H1 (cell line): ENCODE data around the gene COL4A2. TPM values are rescaled to one million over a fixed set of nuclear protein-coding genes. Genes with fewer than 3 reads are reported as not detected.

Experiments
- ASH2L ChIP-seq: fragments of 200-600, 300-600 bp; sonication (generic); IDR thresholded peaks from one replicate; pipeline ENCODE4 v1.7.1; 2017; ENCODE audit warnings: low read length
- SIRT6 ChIP-seq: IDR thresholded peaks from one replicate; pipeline ENCODE4 v1.7.1; 2012; ENCODE audit warnings: low read length, inconsistent platforms
- SUZ12 ChIP-seq: fragments of 200-600 bp; sonication (generic); IDR thresholded peaks from 2 replicates; pipeline ENCODE4 v1.6.1; 2012; ENCODE audit warnings: mild to moderate bottlenecking, inconsistent platforms, low read length, moderate library complexity, mixed read lengths
- polyA plus RNA-seq, 7 experiments: library from polyadenylated mRNA; depleted of rRNA in 3 of 7; stranded (reverse) in 5 of 7; unstranded in 2 of 7; fragments of >200 nt in 5 of 7; fragments of 200-250 nt in 2 of 7; gene quantifications; 1 replicate in 5 of 7; 2 replicates in 1 of 7; 4 replicates in 1 of 7; pipeline versions ENCODE4 v1.2.1 to v1.2.3, GENCODE V29; 2011 to 2013; ENCODE audit warnings: missing spikeins in 2 of 7, mixed read lengths in 2 of 7
- total RNA-seq: library from RNA; stranded (reverse); fragmentation: NEBNext Ultra II Directional; extraction: Animal tissue kit (Norgen Biotek cat#: 25700); gene quantifications from 2 replicates; pipeline ENCODE4 v1.2.1, GENCODE V29; 2021
- TF ChIP-seq, protein P1 (sequence below), 3 experiments: IDR thresholded peaks; 1 replicate in 2 of 3; 2 replicates in 1 of 3; pipeline versions ENCODE4 v1.5.1 to v1.6.1; 2011; ENCODE audit warnings: low read length in 3 of 3, mild to moderate bottlenecking in 3 of 3, inconsistent platforms in 2 of 3, low read depth in 1 of 3, moderate library complexity in 1 of 3; ENCODE audit not compliant: insufficient read depth in 1 of 3; ENCODE audit errors: control extremely low read depth in 1 of 3

Gene COL4A2
- total and polyA plus RNA-seq, 2 of the 8 experiments (the other 6 are each of a cell fraction or from before 2014, with no cell fraction given) = 80.4 to 87.3 TPM

DNA sequence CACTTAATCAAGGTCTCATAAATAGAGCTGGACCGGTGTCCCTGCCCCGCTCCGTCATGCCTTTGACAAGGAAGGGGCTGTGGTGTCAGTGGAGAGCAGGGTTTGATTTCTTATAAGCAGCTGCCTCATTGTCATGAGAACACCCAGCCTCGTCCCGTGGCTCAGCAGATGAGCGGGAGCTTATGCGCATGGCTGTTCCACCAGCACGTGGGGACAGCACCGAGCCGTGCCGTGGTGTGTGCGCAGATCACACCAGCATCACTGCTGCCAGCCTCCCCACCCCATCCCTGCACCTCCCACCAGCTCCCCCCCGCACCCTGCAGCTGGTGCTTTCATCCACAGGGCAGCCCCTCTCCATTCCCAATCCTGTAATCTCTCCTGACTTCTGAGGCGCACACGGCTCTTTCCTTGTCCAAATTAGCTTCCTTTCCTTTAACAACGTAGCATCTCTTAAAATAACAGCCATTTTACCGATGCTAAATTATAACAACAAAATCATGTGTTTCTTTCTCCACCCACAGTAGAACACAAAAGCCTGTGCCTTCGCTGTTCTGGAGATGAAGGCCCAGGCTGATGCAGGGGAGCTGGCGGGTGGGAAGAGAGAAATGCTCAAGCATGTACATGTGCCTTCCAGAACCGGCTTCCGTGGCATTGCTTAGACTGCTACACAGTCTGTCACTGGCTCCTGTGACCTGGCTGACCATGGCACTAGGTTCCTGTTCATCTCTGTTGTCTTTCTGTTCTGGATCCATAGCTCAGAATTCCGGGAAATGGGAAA, 157.7 kb downstream of the COL4A2 start (continued):
- TF ChIP-seq, protein P1, sequence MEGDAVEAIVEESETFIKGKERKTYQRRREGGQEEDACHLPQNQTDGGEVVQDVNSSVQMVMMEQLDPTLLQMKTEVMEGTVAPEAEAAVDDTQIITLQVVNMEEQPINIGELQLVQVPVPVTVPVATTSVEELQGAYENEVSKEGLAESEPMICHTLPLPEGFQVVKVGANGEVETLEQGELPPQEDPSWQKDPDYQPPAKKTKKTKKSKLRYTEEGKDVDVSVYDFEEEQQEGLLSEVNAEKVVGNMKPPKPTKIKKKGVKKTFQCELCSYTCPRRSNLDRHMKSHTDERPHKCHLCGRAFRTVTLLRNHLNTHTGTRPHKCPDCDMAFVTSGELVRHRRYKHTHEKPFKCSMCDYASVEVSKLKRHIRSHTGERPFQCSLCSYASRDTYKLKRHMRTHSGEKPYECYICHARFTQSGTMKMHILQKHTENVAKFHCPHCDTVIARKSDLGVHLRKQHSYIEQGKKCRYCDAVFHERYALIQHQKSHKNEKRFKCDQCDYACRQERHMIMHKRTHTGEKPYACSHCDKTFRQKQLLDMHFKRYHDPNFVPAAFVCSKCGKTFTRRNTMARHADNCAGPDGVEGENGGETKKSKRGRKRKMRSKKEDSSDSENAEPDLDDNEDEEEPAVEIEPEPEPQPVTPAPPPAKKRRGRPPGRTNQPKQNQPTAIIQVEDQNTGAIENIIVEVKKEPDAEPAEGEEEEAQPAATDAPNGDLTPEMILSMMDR (IDR thresholded peaks at IDR 0.05; ENCODE audit: control extremely low read depth in 1 of 3, insufficient read depth in 1 of 3, low read depth in 1 of 3, low read length in 3 of 3) = no peak
- no peak for TF ChIP-seq ASH2L
- TF ChIP-seq SIRT6 = no peak
- no peak for TF ChIP-seq SUZ12
